Astrocyte of the hippocampus (primary cell): Measurements from ENCODE around the gene ST8SIA2.

Experiments used
- DNase-seq: peaks from one replicate; pipeline ENCODE4 v3.0.0; 2011; ENCODE audit warnings: low read depth, low spot score

Gene ST8SIA2

GRCh38 chr15:92399271-92399950 lies 5.7 kb downstream of the ST8SIA2 start:
- DNase-seq = no peak

GRCh38 chr15:92400573-92400972 lies 6.9 kb downstream of the ST8SIA2 start:
- DNase-seq = no peak

GRCh38 chr15:92400980-92401787 lies 7.5 kb downstream of the ST8SIA2 start:
- DNase-seq = no peak

- no peak for DNase-seq
Measured at GRCh38 chr15:92402751-92403150, 9.1 kb downstream of the ST8SIA2 start.

GRCh38 chr15:92405942-92406341 lies 12.3 kb downstream of the ST8SIA2 start:
- DNase-seq = no peak

GRCh38 chr15:92407321-92407720 lies 13.6 kb downstream of the ST8SIA2 start:
- no peak for DNase-seq

GRCh38 chr15:92407916-92408315 lies 14.2 kb downstream of the ST8SIA2 start:
- DNase-seq = peak; percentile 75

- no peak for DNase-seq
Measured at GRCh38 chr15:92409006-92409405, 15.3 kb downstream of the ST8SIA2 start.

- DNase-seq = no peak
Measured at GRCh38 chr15:92409521-92409920, 15.8 kb downstream of the ST8SIA2 start.

GRCh38 chr15:92410537-92410936 lies 16.9 kb downstream of the ST8SIA2 start:
- no peak for DNase-seq

- DNase-seq = no peak
Measured at GRCh38 chr15:92411256-92411655, 17.6 kb downstream of the ST8SIA2 start.

- no peak for DNase-seq
Measured at GRCh38 chr15:92413510-92413909, 19.8 kb downstream of the ST8SIA2 start.

GRCh38 chr15:92415639-92416297 lies 22.1 kb downstream of the ST8SIA2 start:
- peak; percentile 50 for DNase-seq

- no peak for DNase-seq
Measured at GRCh38 chr15:92416557-92416956, 22.9 kb downstream of the ST8SIA2 start.

- no peak for DNase-seq
Measured at GRCh38 chr15:92417716-92418115, 24.0 kb downstream of the ST8SIA2 start.

- no peak for DNase-seq
Measured at GRCh38 chr15:92418864-92419263, 25.2 kb downstream of the ST8SIA2 start.

GRCh38 chr15:92421976-92422375 lies 28.3 kb downstream of the ST8SIA2 start:
- peak; percentile 53 for DNase-seq

- DNase-seq = no peak
Measured at GRCh38 chr15:92425578-92426225, 32.0 kb downstream of the ST8SIA2 start.

- DNase-seq = peak; percentile 88
Measured at GRCh38 chr15:92429378-92430068, 35.8 kb downstream of the ST8SIA2 start.

GRCh38 chr15:92430069-92430440 lies 36.4 kb downstream of the ST8SIA2 start:
- DNase-seq = peak; percentile 35

GRCh38 chr15:92435145-92435544 lies 41.5 kb downstream of the ST8SIA2 start:
- DNase-seq = no peak
